ENCODE measurements around the gene CDK9.
"Not testable (repeated sequence)": the region's sequence is repeated elsewhere in the genome, so short reads cannot be mapped to it uniquely, and the experiment has no call there.

CDK9 gene

GRCh38 chr9:127825319-127826051 is 39.7 kb downstream of the CDK9 start:
- DNase-seq (ENCODE audit: low read depth in 3 of 3), result no peak

- DNase-seq (ENCODE audit: low read depth in 3 of 3), result no peak
These were observed 40.5 kb downstream of the CDK9 start for GRCh38 chr9:127826253-127826913.

DNA sequence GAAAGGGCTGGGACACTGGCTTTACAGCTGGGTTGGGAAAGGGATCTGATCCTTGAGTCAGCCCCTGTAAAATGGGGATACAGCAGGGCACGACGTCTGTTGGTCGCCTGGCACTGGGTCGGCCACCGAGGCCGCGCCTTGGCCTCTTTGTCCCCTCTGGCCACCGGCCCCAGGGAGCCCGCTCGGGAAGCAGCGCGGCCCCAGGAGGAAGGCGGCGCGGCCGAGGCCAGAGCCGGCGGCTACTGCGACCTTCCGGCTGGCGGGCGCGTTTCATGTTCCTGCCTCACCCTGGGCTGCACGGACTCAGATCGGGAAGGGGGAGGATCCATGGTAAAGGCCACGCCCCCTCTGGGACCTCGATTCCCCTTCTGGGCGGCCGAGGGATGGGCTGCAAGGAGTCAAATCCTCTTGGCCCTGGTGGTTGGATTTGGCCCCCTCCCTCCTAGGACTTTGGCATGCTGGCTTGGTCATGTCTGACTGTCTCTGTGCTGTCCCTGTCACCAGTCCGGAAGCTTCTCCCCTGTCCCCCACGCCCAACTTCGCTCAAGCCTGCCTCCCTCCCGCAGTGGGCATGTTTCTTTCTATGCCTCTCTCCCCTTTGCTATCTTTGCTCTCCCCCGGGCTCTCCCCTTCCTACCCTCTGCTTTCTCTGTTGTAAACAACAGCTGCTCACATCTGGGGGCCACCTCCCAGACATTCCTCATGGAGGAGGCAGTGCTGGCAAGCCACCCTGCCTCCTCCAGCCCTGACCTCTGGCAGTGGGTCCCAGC is 42.6 kb downstream of the CDK9 start:
- no peak for DNase-seq (ENCODE audit: low read depth in 3 of 3)

GRCh38 chr9:127829205-127829906 is 43.5 kb downstream of the CDK9 start:
- DNase-seq (ENCODE audit: low read depth in 3 of 3), result no peak

DNA sequence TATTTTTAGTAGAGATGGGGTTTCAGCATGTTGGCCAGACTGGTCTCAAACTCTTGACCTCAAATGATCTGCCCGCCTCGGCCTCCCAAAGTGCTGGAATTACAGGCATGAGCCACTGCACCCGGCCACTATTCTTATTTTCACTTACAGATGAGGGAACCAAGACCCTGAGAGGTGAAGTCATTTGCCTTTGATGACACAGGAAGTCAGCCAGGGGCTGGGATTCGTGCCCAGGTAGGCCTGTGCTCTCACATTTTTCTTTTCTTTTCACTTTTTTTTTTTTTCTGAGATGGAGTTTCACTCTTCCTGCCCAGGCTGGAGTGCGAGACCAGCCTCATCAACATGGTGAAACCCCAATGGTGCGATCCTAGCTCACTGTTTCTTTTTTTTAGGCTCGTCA is 46.4 kb downstream of the CDK9 start:
- no peak for DNase-seq (ENCODE audit: low read depth in 3 of 3)

- no peak for DNase-seq (ENCODE audit: low read depth in 3 of 3)
These were observed 47.7 kb downstream of the CDK9 start for GRCh38 chr9:127833555-127833954.

DNA sequence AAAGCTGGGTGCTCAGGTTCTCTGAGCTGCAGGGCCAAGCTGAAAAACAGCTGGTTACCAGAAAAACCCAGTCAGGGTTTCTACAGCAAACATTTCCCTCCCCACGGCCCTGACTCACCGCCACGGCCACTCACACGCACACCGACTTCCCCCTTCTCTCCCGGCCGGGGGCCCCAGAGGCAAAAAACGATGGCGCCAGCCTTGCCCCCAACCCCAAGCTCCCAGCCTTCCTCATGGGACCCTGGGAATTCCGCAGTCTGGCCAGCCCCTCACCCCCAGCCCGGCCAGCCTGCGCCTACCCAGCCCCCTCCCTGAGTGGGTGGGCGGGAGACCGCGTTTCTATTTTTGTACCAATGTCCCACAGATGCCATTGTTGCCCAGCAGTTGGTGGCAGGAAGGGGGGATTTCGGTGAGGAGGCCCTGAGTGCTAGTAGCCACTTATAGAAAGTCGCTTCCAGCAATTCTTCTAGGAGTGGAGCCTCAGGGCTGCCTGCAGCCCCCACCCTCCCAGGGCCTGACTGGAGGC is 50.2 kb downstream of the CDK9 start:
- peak in 1 of 3 experiments; percentile 20 for DNase-seq (ENCODE audit: low read depth in 3 of 3)

DNA sequence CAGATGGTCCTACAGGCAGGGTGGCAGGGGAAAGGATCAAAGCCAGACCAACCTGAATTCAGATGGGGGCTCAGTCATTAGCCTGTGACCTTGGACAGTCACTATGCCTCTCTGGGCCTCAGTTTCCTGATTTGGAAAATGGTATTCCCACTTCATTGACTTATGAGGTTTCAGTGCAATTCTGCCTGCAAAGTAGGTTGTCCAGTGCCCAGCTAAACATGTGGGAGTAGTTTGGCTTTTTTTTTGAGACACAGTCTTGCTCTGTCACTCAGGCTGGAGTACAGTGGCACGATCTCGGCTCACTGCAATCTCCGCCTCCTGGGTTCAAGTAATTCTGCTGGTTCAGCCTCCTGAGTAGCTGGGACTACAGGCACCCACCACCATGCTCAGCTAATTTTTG is 50.7 kb downstream of the CDK9 start:
- not testable (repeated sequence) for DNase-seq (ENCODE audit: low read depth in 3 of 3)

DNA sequence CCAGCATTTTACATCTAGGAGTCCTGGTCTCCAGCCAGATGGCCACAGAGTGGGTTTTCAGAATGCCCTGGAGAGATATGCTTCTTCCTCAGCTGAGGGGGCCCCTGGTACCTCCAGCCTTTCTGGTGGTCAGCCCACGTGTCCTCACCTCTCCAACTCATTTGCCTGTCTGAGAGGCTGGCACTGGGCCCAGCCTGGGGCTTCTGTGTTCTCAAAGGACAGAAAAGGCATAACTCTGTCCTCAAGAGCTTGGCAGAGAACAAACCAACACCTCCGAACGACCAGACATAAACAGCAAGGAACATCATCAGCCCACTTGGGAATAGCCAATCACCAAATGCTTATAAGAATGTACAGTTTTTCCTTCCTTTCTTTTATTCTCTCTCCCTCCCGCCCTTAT is 51.5 kb downstream of the CDK9 start:
- no peak for DNase-seq (ENCODE audit: low read depth in 3 of 3)

DNA sequence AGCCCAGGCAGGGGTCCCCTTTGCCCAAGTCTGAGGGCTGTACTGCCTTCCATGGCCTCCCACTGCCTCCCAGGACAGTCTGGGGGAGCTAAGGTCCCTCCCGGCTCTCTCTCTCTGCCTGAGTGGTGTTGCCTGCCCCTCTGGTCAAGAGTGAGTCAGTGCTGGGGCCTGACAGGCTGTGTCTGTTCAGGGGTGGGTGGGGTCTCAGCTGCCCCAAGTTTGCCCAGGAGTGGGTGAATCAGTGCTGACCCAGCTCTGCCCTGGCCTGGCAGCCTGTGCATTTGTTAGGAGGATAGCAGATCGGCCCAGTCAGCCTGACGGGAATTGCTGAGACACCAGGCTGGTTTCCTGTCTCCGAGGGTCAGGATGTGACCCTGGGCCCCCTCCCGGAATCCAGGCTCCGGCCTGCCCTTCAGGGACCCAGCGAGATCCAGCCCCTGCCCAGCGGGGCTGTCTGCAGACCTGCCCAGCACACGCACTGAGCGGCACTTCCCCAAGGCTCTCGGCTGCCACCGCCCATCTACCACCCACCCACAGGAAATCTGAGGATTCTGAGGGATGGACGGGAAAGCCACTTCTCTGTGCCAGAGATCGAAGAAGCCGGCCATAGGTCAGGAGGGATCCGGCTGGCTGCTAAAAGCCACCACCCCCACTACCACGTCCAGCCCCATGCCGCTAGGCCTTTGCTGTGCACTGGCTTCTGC is 52.7 kb downstream of the CDK9 start:
- DNase-seq (ENCODE audit: low read depth in 3 of 3), result no peak

Measured in stimulated activated CD4-positive, alpha-beta T cell treated with anti-CD3 and anti-CD28 coated beads, TNF-alpha, amount 100 ng/mL, for 24 hours (primary cell).